GM19193 (cell line): ENCODE data around the gene UVRAG.

Experiments
- POLR2A ChIP-seq: IDR thresholded peaks from 4 replicates; pipeline ENCODE4 v1.6.1; 2011; ENCODE audit not compliant: insufficient read depth, insufficient read length; ENCODE audit errors: extremely low read depth

The UVRAG gene

GRCh38 chr11:76185931-76186401 is 371.0 kb downstream of the UVRAG start:
- TF ChIP-seq POLR2A, result no peak

GRCh38 chr11:76186776-76187279 is 371.8 kb downstream of the UVRAG start:
- no peak for TF ChIP-seq POLR2A

GRCh38 chr11:76188873-76189272 is 373.9 kb downstream of the UVRAG start:
- no peak for TF ChIP-seq POLR2A

- TF ChIP-seq POLR2A, result no peak
Measured at GRCh38 chr11:76189682-76190081, 374.7 kb downstream of the UVRAG start.

- no peak for TF ChIP-seq POLR2A
Measured at GRCh38 chr11:76190376-76190775, 375.4 kb downstream of the UVRAG start.
